ENCODE data around the gene ZNF277.

GRCh38 chr7:112341464-112341863 lies 135.0 kb downstream of the ZNF277 start:
- no peak for TF ChIP-seq CTCF (IDR thresholded peaks at IDR 0.05)
- no peak for TF ChIP-seq ZFX (IDR thresholded peaks at IDR 0.05; ENCODE audit: borderline replicate concordance)
